PFSK-1 (cell line): Measurements from ENCODE around the gene SCN10A.

Source experiments
- SIN3A ChIP-seq: IDR thresholded peaks from 2 replicates; pipeline ENCODE4 v1.6.1; 2012; ENCODE audit warnings: mild to moderate bottlenecking, low read length, moderate library complexity, borderline replicate concordance; ENCODE audit not compliant: insufficient read depth
- TF ChIP-seq, protein P1 (sequence below), 2 experiments: IDR thresholded peaks; 2 replicates each; pipeline versions ENCODE4 v1.6.1 to v1.8.0; 2011 to 2012; ENCODE audit warnings: low read depth in 2 of 2, low read length in 2 of 2, control low read depth in 1 of 2, inconsistent platforms in 1 of 2, mild to moderate bottlenecking in 1 of 2, moderate library complexity in 1 of 2; ENCODE audit not compliant: insufficient read depth in 1 of 2

- no peak for TF ChIP-seq SIN3A
- TF ChIP-seq, protein P1, sequence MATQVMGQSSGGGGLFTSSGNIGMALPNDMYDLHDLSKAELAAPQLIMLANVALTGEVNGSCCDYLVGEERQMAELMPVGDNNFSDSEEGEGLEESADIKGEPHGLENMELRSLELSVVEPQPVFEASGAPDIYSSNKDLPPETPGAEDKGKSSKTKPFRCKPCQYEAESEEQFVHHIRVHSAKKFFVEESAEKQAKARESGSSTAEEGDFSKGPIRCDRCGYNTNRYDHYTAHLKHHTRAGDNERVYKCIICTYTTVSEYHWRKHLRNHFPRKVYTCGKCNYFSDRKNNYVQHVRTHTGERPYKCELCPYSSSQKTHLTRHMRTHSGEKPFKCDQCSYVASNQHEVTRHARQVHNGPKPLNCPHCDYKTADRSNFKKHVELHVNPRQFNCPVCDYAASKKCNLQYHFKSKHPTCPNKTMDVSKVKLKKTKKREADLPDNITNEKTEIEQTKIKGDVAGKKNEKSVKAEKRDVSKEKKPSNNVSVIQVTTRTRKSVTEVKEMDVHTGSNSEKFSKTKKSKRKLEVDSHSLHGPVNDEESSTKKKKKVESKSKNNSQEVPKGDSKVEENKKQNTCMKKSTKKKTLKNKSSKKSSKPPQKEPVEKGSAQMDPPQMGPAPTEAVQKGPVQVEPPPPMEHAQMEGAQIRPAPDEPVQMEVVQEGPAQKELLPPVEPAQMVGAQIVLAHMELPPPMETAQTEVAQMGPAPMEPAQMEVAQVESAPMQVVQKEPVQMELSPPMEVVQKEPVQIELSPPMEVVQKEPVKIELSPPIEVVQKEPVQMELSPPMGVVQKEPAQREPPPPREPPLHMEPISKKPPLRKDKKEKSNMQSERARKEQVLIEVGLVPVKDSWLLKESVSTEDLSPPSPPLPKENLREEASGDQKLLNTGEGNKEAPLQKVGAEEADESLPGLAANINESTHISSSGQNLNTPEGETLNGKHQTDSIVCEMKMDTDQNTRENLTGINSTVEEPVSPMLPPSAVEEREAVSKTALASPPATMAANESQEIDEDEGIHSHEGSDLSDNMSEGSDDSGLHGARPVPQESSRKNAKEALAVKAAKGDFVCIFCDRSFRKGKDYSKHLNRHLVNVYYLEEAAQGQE (IDR thresholded peaks at IDR 0.05; ENCODE audit: insufficient read depth in 1 of 2, low read depth in 2 of 2, low read length in 2 of 2): no peak
Measured at GRCh38 chr3:38739396-38739689, 76.7 kb downstream of the SCN10A start.
